ENCODE data around the gene AGBL3. TPM values are rescaled to one million over a fixed set of nuclear protein-coding genes. Genes with fewer than 3 reads are reported as not detected.
"Not testable (repeated sequence)": the region's sequence is repeated elsewhere in the genome, so short reads cannot be mapped to it uniquely, and the experiment has no call there.

AGBL3 gene
- total RNA-seq, 2 experiments from 2014 or later = 4.5 to 6.7 TPM

GRCh38 chr7:135173916-135174315 is 187.6 kb downstream of the AGBL3 start:
- ATAC-seq (ENCODE audit: low read depth); H3K27me3 Mint-ChIP-seq; H3K4me1 Mint-ChIP-seq; H3K9me3 Mint-ChIP-seq; DNase-seq; H3K4me3 Mint-ChIP-seq; H3K36me3 Mint-ChIP-seq; H3K27ac Mint-ChIP-seq: not testable (repeated sequence)
- POLR2A ChIA-PET = interaction anchor here (1.2 kb wide), 1 partner anchor 11 kb away, joined by 3 read pairs; no protein-coding TSS in a partner anchor

DNA sequence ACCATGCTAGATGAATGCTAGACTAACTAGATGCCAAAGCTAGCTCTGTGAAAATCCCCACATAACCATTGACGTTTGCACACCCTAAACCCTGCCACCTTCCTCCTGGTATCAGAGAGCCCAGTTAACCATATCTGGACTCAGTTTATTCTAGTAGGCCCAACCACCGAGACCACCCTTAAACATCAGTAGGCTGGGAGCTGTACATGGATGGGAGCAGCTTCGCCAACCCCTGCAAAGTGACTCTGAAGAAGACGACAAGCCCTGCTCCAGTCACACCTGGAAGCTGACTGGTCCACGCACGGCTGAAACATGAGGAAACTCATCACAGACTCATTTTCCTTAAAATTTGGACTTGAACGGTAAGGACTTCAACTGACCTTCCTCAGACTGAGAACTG is 188.6 kb downstream of the AGBL3 start:
- H3K27ac Mint-ChIP-seq = no peak overlapping the region

GRCh38 chr7:135175931-135176330 is 189.6 kb downstream of the AGBL3 start:
- DNase-seq = no peak
- H3K4me1 Mint-ChIP-seq = peaks cover 2% of the 10 kb centered on the region
- POLR2A ChIA-PET = no interaction called here

More for the DNA sequence above, 188.6 kb downstream of the AGBL3 start:
- POLR2A ChIA-PET = interaction anchor here (1.2 kb wide), 1 partner anchor 10 kb away, joined by 3 read pairs; no protein-coding TSS in a partner anchor
- H3K9me3 Mint-ChIP-seq = no peaks in the 10 kb centered on the region
- DNase-seq (no peak), ATAC-seq (ENCODE audit: low read depth) (no peak)
- H3K27me3 Mint-ChIP-seq = no peaks in the 10 kb centered on the region
- H3K4me1 Mint-ChIP-seq = no peaks in the 10 kb centered on the region
- no peak overlapping the region for H3K4me3 Mint-ChIP-seq
- H3K36me3 Mint-ChIP-seq = peaks cover 3% of the 10 kb centered on the region

DNA sequence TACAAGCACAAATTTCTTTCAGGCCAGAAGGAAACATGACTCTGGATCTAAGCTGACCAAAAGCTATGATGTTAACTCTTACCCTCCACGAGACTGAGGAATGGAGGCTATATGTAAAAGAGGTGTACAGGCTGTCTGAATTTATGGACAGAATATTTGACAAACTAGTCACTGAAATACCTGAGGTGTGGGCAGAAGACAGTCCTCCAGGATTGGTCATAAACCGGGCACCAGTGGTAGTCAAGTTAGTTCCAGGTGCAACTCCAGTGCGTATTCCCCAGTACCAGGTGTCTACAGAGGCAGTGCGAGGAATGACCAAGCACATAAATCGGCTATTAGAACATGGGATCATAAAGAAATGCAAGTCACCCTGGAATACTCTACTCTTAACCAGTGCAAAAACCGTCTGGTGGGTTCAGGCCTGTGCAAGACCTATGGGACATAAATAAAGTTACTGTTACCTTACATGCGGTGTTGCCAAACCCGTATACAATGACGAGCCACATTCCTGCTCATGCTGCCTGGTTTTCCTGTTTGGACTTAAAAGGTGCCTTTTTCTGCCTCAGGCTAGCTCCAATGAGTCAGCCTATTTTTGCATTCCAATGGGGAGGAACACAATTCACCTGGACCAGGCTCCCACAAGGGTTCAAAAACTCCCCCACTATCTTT is 190.9 kb downstream of the AGBL3 start:
- no peak for ATAC-seq (ENCODE audit: low read depth)
- Mint-ChIP-seq H3K27me3 (no peaks in the 10 kb centered on the region), H3K4me1 (peaks cover 2% of the 10 kb centered on the region), H3K27ac (no peak overlapping the region), H3K4me3 (no peak overlapping the region), H3K9me3 (peaks cover 11% of the 10 kb centered on the region), H3K36me3 (peaks cover 15% of the 10 kb centered on the region)
- DNase-seq = no peak
- POLR2A ChIA-PET = no interaction called here

More at GRCh38 chr7:135175931-135176330, 189.6 kb downstream of the AGBL3 start:
- H3K4me3 Mint-ChIP-seq = no peak overlapping the region
- peaks cover 4% of the 10 kb centered on the region for H3K9me3 Mint-ChIP-seq
- H3K27ac Mint-ChIP-seq = no peak overlapping the region
- H3K36me3 Mint-ChIP-seq = peaks cover 7% of the 10 kb centered on the region
- no peaks in the 10 kb centered on the region for H3K27me3 Mint-ChIP-seq
- ATAC-seq (ENCODE audit: low read depth) = no peak

DNA sequence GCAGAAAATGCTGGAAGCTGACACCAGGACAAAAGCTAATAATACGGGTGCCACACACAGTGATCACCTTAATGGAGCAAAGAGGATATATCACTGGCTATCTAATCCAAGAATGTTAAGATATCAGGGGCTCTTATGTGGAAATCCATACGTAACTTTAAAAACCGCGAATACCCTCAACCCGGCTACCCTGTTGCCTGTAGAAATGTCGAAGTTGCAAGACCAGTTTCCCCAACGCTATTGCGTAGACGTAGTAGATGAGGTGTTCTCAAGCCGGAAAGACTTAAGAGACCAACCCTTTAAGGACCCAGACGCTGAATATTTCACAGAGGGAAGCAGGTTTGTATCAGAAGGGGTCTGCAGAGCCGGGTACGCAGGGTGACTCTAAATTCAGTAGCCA is 192.1 kb downstream of the AGBL3 start:
- ATAC-seq (ENCODE audit: low read depth) (no peak), DNase-seq (no peak)
- POLR2A ChIA-PET = no interaction called here
- Mint-ChIP-seq H3K4me3 (no peak overlapping the region), H3K9me3 (peaks cover 17% of the 10 kb centered on the region), H3K36me3 (peaks cover 22% of the 10 kb centered on the region), H3K27ac (no peak overlapping the region), H3K4me1 (peaks cover 2% of the 10 kb centered on the region), H3K27me3 (no peaks in the 10 kb centered on the region)

GRCh38 chr7:135179321-135179925 is 193.1 kb downstream of the AGBL3 start:
- Mint-ChIP-seq H3K36me3 (peaks cover 31% of the 10 kb centered on the region), H3K27ac (no peak overlapping the region), H3K9me3 (peaks cover 17% of the 10 kb centered on the region), H3K4me3 (no peak overlapping the region), H3K27me3 (no peaks in the 10 kb centered on the region), H3K4me1 (peaks cover 2% of the 10 kb centered on the region)
- DNase-seq (no peak), ATAC-seq (ENCODE audit: low read depth) (no peak)
- POLR2A ChIA-PET = no interaction called here

- DNase-seq = no peak
These were observed 193.8 kb downstream of the AGBL3 start for GRCh38 chr7:135180122-135180521.

GRCh38 chr7:135181261-135181928 is 195.1 kb downstream of the AGBL3 start:
- ATAC-seq (ENCODE audit: low read depth) (no peak), DNase-seq (no peak)
- H3K27me3 Mint-ChIP-seq = no peaks in the 10 kb centered on the region
- no peak overlapping the region for H3K27ac Mint-ChIP-seq
- peaks cover 41% of the 10 kb centered on the region for H3K36me3 Mint-ChIP-seq
- POLR2A ChIA-PET = no interaction called here
- H3K4me3 Mint-ChIP-seq = no peak overlapping the region
- H3K4me1 Mint-ChIP-seq = peaks cover 2% of the 10 kb centered on the region
- peaks cover 17% of the 10 kb centered on the region for H3K9me3 Mint-ChIP-seq

More at GRCh38 chr7:135180122-135180521, 193.8 kb downstream of the AGBL3 start:
- H3K4me1 Mint-ChIP-seq = peaks cover 2% of the 10 kb centered on the region
- no peak overlapping the region for H3K4me3 Mint-ChIP-seq
- peaks cover 17% of the 10 kb centered on the region for H3K9me3 Mint-ChIP-seq
- POLR2A ChIA-PET = interaction anchor here (0.8 kb wide), 1 partner anchor 9 kb away, joined by 3 read pairs; no protein-coding TSS in a partner anchor
- no peak for ATAC-seq (ENCODE audit: low read depth)
- no peak overlapping the region for H3K27ac Mint-ChIP-seq
- peaks cover 37% of the 10 kb centered on the region for H3K36me3 Mint-ChIP-seq
- no peaks in the 10 kb centered on the region for H3K27me3 Mint-ChIP-seq

- Mint-ChIP-seq H3K4me3 (no peak overlapping the region), H3K27me3 (no peaks in the 10 kb centered on the region)
- POLR2A ChIA-PET = no interaction called here
These were observed 195.8 kb downstream of the AGBL3 start for GRCh38 chr7:135181929-135182678.

DNA sequence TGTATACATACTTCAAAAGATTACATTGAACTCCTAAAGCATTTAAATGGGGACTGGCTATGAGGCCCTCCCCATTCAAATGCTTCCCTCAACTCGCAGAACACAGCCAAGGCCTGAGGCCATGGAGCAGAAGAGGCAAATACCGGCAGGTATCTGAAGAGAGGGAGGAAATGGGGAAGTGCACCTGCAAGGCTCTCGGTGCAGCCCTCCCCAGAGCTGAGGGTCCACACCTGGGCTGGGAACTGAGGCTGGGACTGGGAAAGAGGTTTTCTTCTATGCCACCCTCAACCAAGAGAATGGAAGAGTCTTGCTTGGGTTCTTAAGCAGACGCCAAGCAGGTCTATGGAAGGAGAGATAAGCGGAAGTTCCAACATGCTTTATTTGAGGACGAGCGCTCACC is 197.2 kb downstream of the AGBL3 start:
- Mint-ChIP-seq H3K36me3 (peaks cover 41% of the 10 kb centered on the region), H3K27ac (no peak overlapping the region), H3K4me1 (peaks cover 2% of the 10 kb centered on the region), H3K4me3 (no peak overlapping the region), H3K27me3 (no peaks in the 10 kb centered on the region), H3K9me3 (peaks cover 17% of the 10 kb centered on the region)
- no peak for ATAC-seq (ENCODE audit: low read depth)
- POLR2A ChIA-PET = no interaction called here
- no peak for DNase-seq

More at GRCh38 chr7:135181929-135182678, 195.8 kb downstream of the AGBL3 start:
- DNase-seq (no peak), ATAC-seq (ENCODE audit: low read depth) (no peak)
- peaks cover 2% of the 10 kb centered on the region for H3K4me1 Mint-ChIP-seq
- H3K36me3 Mint-ChIP-seq = peaks cover 41% of the 10 kb centered on the region
- H3K9me3 Mint-ChIP-seq = peaks cover 17% of the 10 kb centered on the region
- no peak overlapping the region for H3K27ac Mint-ChIP-seq

DNA sequence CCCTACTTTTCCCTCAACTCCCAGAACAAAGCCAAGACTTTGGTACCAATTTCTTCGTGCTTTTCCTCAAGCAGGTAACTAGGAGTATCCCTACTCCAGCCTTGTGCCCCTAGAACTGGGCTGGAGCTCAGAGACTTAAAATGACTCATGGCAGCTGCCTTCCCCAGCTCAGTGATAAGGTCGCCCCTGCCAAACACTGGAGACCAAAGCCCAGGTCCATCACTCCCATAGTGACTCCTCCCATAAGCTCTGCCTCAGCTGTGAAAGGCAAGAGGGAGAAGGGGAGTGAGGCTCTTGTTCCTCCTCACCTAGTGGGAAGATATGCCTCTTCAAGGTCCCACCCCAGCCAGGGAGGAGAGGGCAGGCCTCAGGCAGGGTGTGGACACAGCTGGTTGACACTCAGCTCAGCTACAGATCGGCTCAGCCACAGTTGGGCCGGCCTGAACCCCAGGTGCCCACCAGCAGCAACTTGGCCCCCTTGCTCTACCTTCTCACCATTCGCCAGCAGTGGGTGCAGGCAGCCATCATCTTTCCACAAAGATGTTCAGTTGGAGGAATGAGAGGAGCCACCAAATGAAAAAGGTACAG is 198.0 kb downstream of the AGBL3 start:
- Mint-ChIP-seq H3K9me3 (peaks cover 17% of the 10 kb centered on the region), H3K27ac (no peak overlapping the region), H3K27me3 (no peaks in the 10 kb centered on the region), H3K4me3 (no peak overlapping the region), H3K4me1 (peaks cover 2% of the 10 kb centered on the region), H3K36me3 (peaks cover 41% of the 10 kb centered on the region)
- DNase-seq (no peak), ATAC-seq (ENCODE audit: low read depth) (no peak)
- POLR2A ChIA-PET = interaction anchor here (0.5 to 0.9 kb wide), 2 partner anchors 10 to 146 kb away, joined by 3 to 6 read pairs; no protein-coding TSS in a partner anchor
